Right forelimb (tissue), 1 donor: ENCODE data around the gene PARP4.
"Not testable (repeated sequence)": the region's sequence is repeated elsewhere in the genome, so short reads cannot be mapped to it uniquely, and the experiment has no call there.

Experiments used
- DNase-seq: peaks from one replicate; pipeline ENCODE4 v3.0.0-alpha.2; 2018

PARP4 gene

GRCh38 chr13:24505256-24505655, 7.3 kb downstream of the PARP4 start:
- DNase-seq: no peak

GRCh38 chr13:24503379-24503696, 9.2 kb downstream of the PARP4 start:
- no peak for DNase-seq

- no peak for DNase-seq
Observed at GRCh38 chr13:24502533-24503378, 9.8 kb downstream of the PARP4 start.

GRCh38 chr13:24500977-24501376, 11.6 kb downstream of the PARP4 start:
- DNase-seq: no peak

GRCh38 chr13:24497742-24498141, 14.8 kb downstream of the PARP4 start:
- no peak for DNase-seq

GRCh38 chr13:24496295-24496694, 16.3 kb downstream of the PARP4 start:
- DNase-seq: not testable (repeated sequence)

- no peak for DNase-seq
Observed at GRCh38 chr13:24495151-24495729, 17.3 kb downstream of the PARP4 start.

GRCh38 chr13:24493356-24493755, 19.2 kb downstream of the PARP4 start:
- no peak for DNase-seq

- DNase-seq: no peak
Observed at GRCh38 chr13:24491845-24492244, 20.7 kb downstream of the PARP4 start.

- DNase-seq: no peak
Observed at GRCh38 chr13:24489721-24490120, 22.9 kb downstream of the PARP4 start.

- DNase-seq: not testable (repeated sequence)
Observed at GRCh38 chr13:24488092-24488491, 24.5 kb downstream of the PARP4 start.

- not testable (repeated sequence) for DNase-seq
Observed at GRCh38 chr13:24486017-24486657, 26.4 kb downstream of the PARP4 start.

- DNase-seq: no peak
Observed at GRCh38 chr13:24473686-24474085, 38.9 kb downstream of the PARP4 start.

GRCh38 chr13:24472129-24472528, 40.4 kb downstream of the PARP4 start:
- not testable (repeated sequence) for DNase-seq

- no peak for DNase-seq
Observed at GRCh38 chr13:24463078-24463477, 49.5 kb downstream of the PARP4 start.

GRCh38 chr13:24460256-24460655, 52.3 kb downstream of the PARP4 start:
- DNase-seq: no peak

GRCh38 chr13:24459726-24460125, 52.9 kb downstream of the PARP4 start:
- DNase-seq: no peak

- DNase-seq: no peak
Observed at GRCh38 chr13:24459234-24459633, 53.3 kb downstream of the PARP4 start.

- DNase-seq: no peak
Observed at GRCh38 chr13:24458736-24459135, 53.8 kb downstream of the PARP4 start.

- DNase-seq: no peak
Observed at GRCh38 chr13:24456396-24456795, 56.2 kb downstream of the PARP4 start.

- no peak for DNase-seq
Observed at GRCh38 chr13:24454056-24454455, 58.5 kb downstream of the PARP4 start.

- no peak for DNase-seq
Observed at GRCh38 chr13:24452044-24452443, 60.5 kb downstream of the PARP4 start.

- peak; percentile 60 for DNase-seq
Observed at GRCh38 chr13:24450530-24450929, 62.0 kb downstream of the PARP4 start.

GRCh38 chr13:24444851-24445250, 67.7 kb downstream of the PARP4 start:
- not testable (repeated sequence) for DNase-seq
